Small intestine (tissue), 7 donors: ENCODE measurements around the gene ADAMTSL1. TPM values are rescaled to one million over a fixed set of nuclear protein-coding genes. Genes with fewer than 3 reads are reported as not detected.

Experiments used
- DNase-seq, 2 donors: peaks; one replicate each; pipeline versions ENCODE4 v3.0.0 to v3.0.0-alpha.2; 2013
- FAIRE-seq: peaks from 2 replicates; lab custom pipeline; 2012; peaks lifted over from hg19 to GRCh38; lab: Jason Lieb, UNC
- H3K27ac ChIP-seq, 3 donors: one replicate each; pipeline ENCODE4 v1.5.1; 2013; ENCODE audit warnings: low read length in 2 of 3, mild to moderate bottlenecking in 2 of 3, control low read depth in 1 of 3, inconsistent platforms in 1 of 3, low read depth in 1 of 3, moderate library complexity in 1 of 3
- H3K27me3 ChIP-seq, 3 donors: one replicate each; pipeline ENCODE4 v1.6.1; 2013; ENCODE audit warnings: low read length in 3 of 3, inconsistent platforms in 1 of 3; ENCODE audit not compliant: control insufficient read depth in 3 of 3, insufficient read depth in 3 of 3
- H3K36me3 ChIP-seq, 3 donors: one replicate each; pipeline ENCODE4 v1.6.1; 2013; ENCODE audit warnings: low read length in 3 of 3, inconsistent platforms in 1 of 3, low read depth in 1 of 3, mild to moderate bottlenecking in 1 of 3, moderate library complexity in 1 of 3; ENCODE audit not compliant: control insufficient read depth in 3 of 3, insufficient read depth in 2 of 3
- H3K4me1 ChIP-seq, 3 donors: one replicate each; pipeline ENCODE4 v1.6.1; 2013; ENCODE audit warnings: low read length in 2 of 3, inconsistent platforms in 1 of 3, low read depth in 1 of 3, mild to moderate bottlenecking in 1 of 3, moderate library complexity in 1 of 3; ENCODE audit not compliant: control insufficient read depth in 3 of 3, insufficient read depth in 2 of 3
- H3K4me3 ChIP-seq, 3 donors: one replicate each; pipeline ENCODE4 v1.5.1; 2013; ENCODE audit warnings: low read length in 3 of 3, control low read depth in 1 of 3, inconsistent platforms in 1 of 3, low read depth in 1 of 3, mild to moderate bottlenecking in 1 of 3, moderate library complexity in 1 of 3
- H3K9me3 ChIP-seq, 2 donors: one replicate each; pipeline ENCODE4 v1.6.1; 2013; ENCODE audit warnings: low read depth in 1 of 2, low read length in 1 of 2; ENCODE audit not compliant: control insufficient read depth in 2 of 2, insufficient read depth in 1 of 2
- WGBS, 3 donors: extraction: QIAGEN DNeasy Blood & Tissue Kit; methylation state at CpG; one replicate each; pipeline ENCODE4 v1.1.7; 2013; 5-methylcytosine and 5-hydroxymethylcytosine counted together
- polyA plus RNA-seq, 4 donors: library from polyadenylated mRNA; stranded (reverse) in 3 of 4; unstranded in 1 of 4; fragments of 200-250 nt in 3 of 4; fragments of 120-200 nt in 1 of 4; gene quantifications; one replicate each; pipeline versions ENCODE4 v1.2.1 to v1.2.3, GENCODE V29; 2013
- donor health status: healthy with polysubstance abuse.
- donor health status: control.
- donor health status: control.
- donor health status: Bipolar disorder and iron deficiency.
- donor health status: healthy.

The ADAMTSL1 gene
- polyA plus RNA-seq, 4 donors, result 0.97 to 1.6 TPM; not detected in 2

DNA sequence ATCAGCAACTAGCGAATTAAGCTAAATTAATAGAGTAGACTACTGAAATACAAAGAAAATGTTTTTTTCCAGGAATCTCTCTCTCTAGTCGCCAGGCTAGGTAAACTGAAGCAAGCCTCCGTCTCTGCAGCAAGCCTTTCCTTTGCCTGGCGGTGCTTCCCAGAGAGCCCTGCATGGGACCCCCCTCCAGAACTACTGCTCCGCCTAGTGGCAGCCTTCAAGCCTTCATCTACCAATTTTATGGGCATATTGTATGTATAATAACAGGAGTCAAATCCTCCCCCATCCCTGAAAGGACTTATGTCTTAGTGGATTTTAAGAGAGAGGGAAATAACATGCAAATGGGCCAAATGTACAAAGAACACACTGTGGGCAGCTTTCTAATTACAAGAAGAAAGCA is 317.1 kb downstream of the ADAMTSL1 start:
- Histone ChIP-seq H3K36me3 (no peaks in the 10 kb centered on the region), H3K27ac (no peak overlapping the region), H3K27me3 (peaks cover 0 to 2% (median 0%) of the 10 kb centered on the region in 3 donors), H3K4me1 (peaks cover 0 to 5% (median 0%) of the 10 kb centered on the region in 3 donors), H3K9me3 (no peaks in the 10 kb centered on the region), H3K4me3 (no peak overlapping the region)
- peak in 1 of 2 donors; percentile 39 for DNase-seq
- FAIRE-seq, result no peak
- WGBS, 3 donors, result 74 to 87% (median 86%) methylated on average over 5 of the region's 5 CpGs

GRCh38 chr9:18793122-18793521 is 319.2 kb downstream of the ADAMTSL1 start:
- no peaks in the 10 kb centered on the region for H3K9me3 ChIP-seq

GRCh38 chr9:18795947-18796671 is 322.2 kb downstream of the ADAMTSL1 start:
- Histone ChIP-seq H3K4me1 (no peaks in the 10 kb centered on the region), H3K36me3 (no peaks in the 10 kb centered on the region), H3K9me3 (no peaks in the 10 kb centered on the region), H3K4me3 (no peak overlapping the region), H3K27me3 (peaks cover 0 to 2% (median 0%) of the 10 kb centered on the region in 3 donors), H3K27ac (no peak overlapping the region)
- WGBS, 3 donors, result 77 to 88% (median 81%) methylated on average over 5 of the region's 5 CpGs
- FAIRE-seq (no peak), DNase-seq (no peak)

More at GRCh38 chr9:18793122-18793521, 319.2 kb downstream of the ADAMTSL1 start:
- H3K27me3 ChIP-seq, result peaks cover 0 to 2% (median 0%) of the 10 kb centered on the region in 3 donors
- no peaks in the 10 kb centered on the region for H3K4me1 ChIP-seq
- no peaks in the 10 kb centered on the region for H3K36me3 ChIP-seq
- DNase-seq, result no peak
- 50 to 76% (median 52%) methylated on average over 2 of the region's 2 CpGs for WGBS, 3 donors
- H3K4me3 ChIP-seq, result no peak overlapping the region
- no peak overlapping the region for H3K27ac ChIP-seq
- no peak for FAIRE-seq

- DNase-seq (no peak), FAIRE-seq (no peak)
- Histone ChIP-seq H3K27ac (no peak overlapping the region), H3K4me3 (no peak overlapping the region), H3K36me3 (no peaks in the 10 kb centered on the region), H3K27me3 (peaks cover 0 to 2% (median 0%) of the 10 kb centered on the region in 3 donors), H3K9me3 (no peaks in the 10 kb centered on the region), H3K4me1 (no peaks in the 10 kb centered on the region)
- 34 to 84% (median 53%) methylated on average over 3 of the region's 3 CpGs for WGBS, 3 donors
Measured at GRCh38 chr9:18796696-18797270, 322.8 kb downstream of the ADAMTSL1 start.

- 45 to 65% (median 52%) methylated on average over 1 of the region's 1 CpG for WGBS, 3 donors
Measured at GRCh38 chr9:18798106-18798505, 324.2 kb downstream of the ADAMTSL1 start.

GRCh38 chr9:18798508-18799290 is 324.7 kb downstream of the ADAMTSL1 start:
- peaks cover 0 to 2% (median 0%) of the 10 kb centered on the region in 3 donors for H3K27me3 ChIP-seq
- no peaks in the 10 kb centered on the region for H3K4me1 ChIP-seq
- DNase-seq, result no peak
- no peaks in the 10 kb centered on the region for H3K36me3 ChIP-seq
- H3K9me3 ChIP-seq, result no peaks in the 10 kb centered on the region
- 79 to 87% (median 85%) methylated on average over 5 of the region's 5 CpGs for WGBS, 3 donors
- FAIRE-seq, result no peak
- H3K4me3 ChIP-seq, result no peak overlapping the region
- H3K27ac ChIP-seq, result no peak overlapping the region

More at GRCh38 chr9:18798106-18798505, 324.2 kb downstream of the ADAMTSL1 start:
- Histone ChIP-seq H3K4me1 (no peaks in the 10 kb centered on the region), H3K27me3 (peaks cover 0 to 2% (median 0%) of the 10 kb centered on the region in 3 donors), H3K27ac (no peak overlapping the region), H3K9me3 (no peaks in the 10 kb centered on the region), H3K36me3 (no peaks in the 10 kb centered on the region), H3K4me3 (no peak overlapping the region)
- DNase-seq (no peak), FAIRE-seq (no peak)

- H3K27me3 ChIP-seq, result no peaks in the 10 kb centered on the region
- H3K36me3 ChIP-seq, result no peaks in the 10 kb centered on the region
- H3K4me3 ChIP-seq, result no peak overlapping the region
- H3K27ac ChIP-seq, result no peak overlapping the region
- FAIRE-seq (no peak), DNase-seq (no peak)
- 26 to 59% (median 41%) methylated on average over 2 of the region's 2 CpGs for WGBS, 3 donors
- H3K4me1 ChIP-seq, result no peaks in the 10 kb centered on the region
- H3K9me3 ChIP-seq, result no peaks in the 10 kb centered on the region
Measured at GRCh38 chr9:18799428-18799827, 325.5 kb downstream of the ADAMTSL1 start.

DNA sequence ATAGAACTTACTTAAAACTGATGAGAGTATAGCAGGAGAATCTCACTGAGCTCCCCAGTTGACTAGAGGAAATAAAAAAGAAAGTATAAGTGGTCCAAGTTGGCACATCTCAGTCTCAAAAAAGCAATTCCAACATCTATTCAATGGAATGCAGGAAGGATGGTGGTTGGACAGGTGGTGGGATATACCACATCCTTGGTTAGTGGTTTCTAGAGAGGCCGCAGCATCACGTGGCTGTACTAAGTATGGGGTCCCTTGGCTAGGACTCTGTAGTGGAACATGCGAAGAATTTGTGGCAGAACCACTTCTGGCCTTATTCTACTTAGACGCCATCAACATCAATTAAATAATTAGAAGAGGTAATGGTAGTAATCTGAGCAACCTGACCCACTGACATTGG is 326.6 kb downstream of the ADAMTSL1 start:
- Histone ChIP-seq H3K27me3 (no peaks in the 10 kb centered on the region), H3K9me3 (no peaks in the 10 kb centered on the region), H3K4me1 (no peaks in the 10 kb centered on the region), H3K4me3 (no peak overlapping the region), H3K36me3 (no peaks in the 10 kb centered on the region), H3K27ac (no peak overlapping the region)
- DNase-seq, result no peak
- FAIRE-seq, result no peak
- 70 to 89% (median 86%) methylated on average over 4 of the region's 4 CpGs for WGBS, 3 donors
